Measurements from ENCODE around the gene AJM1. TPM values are rescaled to one million over a fixed set of nuclear protein-coding genes. Genes with fewer than 3 reads are reported as not detected.

AJM1 gene
- total RNA-seq, 2 experiments from 2014 or later, result 2.4 to 5.1 TPM

DNA sequence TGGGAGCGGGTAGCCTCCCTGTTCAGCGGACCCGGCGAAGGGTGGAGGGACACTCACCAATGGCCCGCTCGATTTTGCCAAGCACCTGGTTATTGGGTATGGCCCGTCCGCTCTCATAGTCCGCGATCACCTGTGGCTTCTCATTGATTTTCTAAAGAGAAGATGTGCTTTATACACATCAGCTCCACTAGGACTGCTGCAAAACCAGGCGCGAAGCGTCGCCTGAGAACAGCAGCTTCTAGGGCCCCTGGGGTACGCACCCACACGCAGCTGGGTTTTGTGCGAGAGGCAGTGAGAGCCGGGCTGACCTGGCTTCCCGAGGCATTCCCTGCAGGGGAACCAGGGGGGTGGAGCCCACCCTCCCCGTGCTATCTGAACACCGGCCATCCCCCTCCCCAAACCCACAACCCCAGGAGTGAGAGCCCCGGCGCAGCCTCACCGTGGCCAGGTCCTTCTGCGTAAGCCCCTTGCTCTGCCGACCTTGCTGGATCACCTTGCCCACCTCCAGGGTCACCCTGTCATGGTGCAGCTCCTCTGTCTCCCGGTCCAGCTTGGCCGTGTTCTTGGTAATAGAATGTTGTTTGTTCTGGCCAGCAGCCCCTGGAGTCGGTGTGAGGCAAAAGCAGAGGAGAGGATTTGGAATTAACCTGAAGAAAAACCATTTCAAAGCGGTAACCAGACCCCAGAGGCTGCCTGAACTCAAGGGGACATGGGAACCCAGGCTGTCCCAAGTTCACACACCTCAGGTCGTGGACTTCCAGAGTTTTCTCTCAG lies 20.8 kb downstream of the AJM1 start:
- intact Hi-C loops (cut with micrococcal nuclease; ENCODE audit: unreplicated experiment), result no loop called here
- BruUV-seq (replicated peaks), result no TSS peak
- H3K4me1 ChIP-seq (ENCODE audit: insufficient read depth, low read length, poor library complexity, severe bottlenecking), result peaks cover 13% of the 10 kb centered on the region
- H2AFZ ChIP-seq (ENCODE audit: low read length), result no peak overlapping the region
- POLR2A ChIA-PET, result no interaction called here
- no peak overlapping the region for H3K4me3 ChIP-seq (ENCODE audit: low read depth, low read length, poor library complexity, severe bottlenecking)
- H3K79me2 ChIP-seq (ENCODE audit: insufficient read depth, low read depth, low read length), result peaks cover 23% of the 10 kb centered on the region
- peaks cover 6% of the 10 kb centered on the region; the same call in 1 of the 2 replicates for H3K9me3 ChIP-seq (ENCODE audit: low read length)
- no peak overlapping the region for H3K4me2 ChIP-seq (ENCODE audit: low read length)
- no peak for TF ChIP-seq CTCF (conservative IDR thresholded peaks at IDR 0.05; ENCODE audit: low read length)
- TF ChIP-seq EZH2phosphoT487 (IDR thresholded peaks at IDR 0.05; ENCODE audit: borderline replicate concordance, low read depth, low read length), result no peak
- CTCF ChIA-PET (ENCODE audit: unreplicated experiment), result no interaction called here
- H3K9me2 ChIP-seq (ENCODE audit: insufficient read depth, low read length), result no peaks in the 10 kb centered on the region
- no peak for DNase-seq (ENCODE audit: low spot score)
- H4K20me1 ChIP-seq (ENCODE audit: insufficient read depth, low read length), result no peaks in the 10 kb centered on the region
- H3K27ac ChIP-seq (ENCODE audit: low read depth, low read length, poor library complexity, severe bottlenecking), result no peak overlapping the region
- H3K36me3 ChIP-seq (ENCODE audit: insufficient read depth, low read length), result peaks cover 30% of the 10 kb centered on the region

GRCh38 chr9:136863623-136864273 lies 21.5 kb downstream of the AJM1 start:
- peaks cover 30% of the 10 kb centered on the region for H3K36me3 ChIP-seq (ENCODE audit: insufficient read depth, low read length)
- H3K79me2 ChIP-seq (ENCODE audit: insufficient read depth, low read depth, low read length), result peaks cover 23% of the 10 kb centered on the region
- no peak overlapping the region for H3K4me3 ChIP-seq (ENCODE audit: low read depth, low read length, poor library complexity, severe bottlenecking)
- H3K9me3 ChIP-seq (ENCODE audit: low read length), result peaks cover 6% of the 10 kb centered on the region; the same call in 1 of the 2 replicates
- no peaks in the 10 kb centered on the region for H4K20me1 ChIP-seq (ENCODE audit: insufficient read depth, low read length)
- no peak overlapping the region for H2AFZ ChIP-seq (ENCODE audit: low read length)
- no peak for DNase-seq (ENCODE audit: low spot score)
- CTCF ChIA-PET (ENCODE audit: unreplicated experiment), result no interaction called here
- BruUV-seq (replicated peaks), result no TSS peak
- no peak overlapping the region for H3K4me2 ChIP-seq (ENCODE audit: low read length)
- POLR2A ChIA-PET, result no interaction called here
- H3K27ac ChIP-seq (ENCODE audit: low read depth, low read length, poor library complexity, severe bottlenecking), result no peak overlapping the region
- peaks cover 13% of the 10 kb centered on the region for H3K4me1 ChIP-seq (ENCODE audit: insufficient read depth, low read length, poor library complexity, severe bottlenecking)
- intact Hi-C loops (cut with micrococcal nuclease; ENCODE audit: unreplicated experiment), result no loop called here
- TF ChIP-seq CTCF (conservative IDR thresholded peaks at IDR 0.05; ENCODE audit: low read length) (no peak), EZH2phosphoT487 (IDR thresholded peaks at IDR 0.05; ENCODE audit: borderline replicate concordance, low read depth, low read length) (no peak)
- H3K9me2 ChIP-seq (ENCODE audit: insufficient read depth, low read length), result no peaks in the 10 kb centered on the region

Data from OCI-LY7 (cell line).